Smooth muscle cell (in vitro differentiated cells): ENCODE data around the gene MAML3. TPM values are rescaled to one million over a fixed set of nuclear protein-coding genes. Genes with fewer than 3 reads are reported as not detected.
A peak's percentile ranks its signal among the peaks of the same experiment; 100 is the strongest.

Experiments
- DNase-seq: peaks from one replicate; lab custom pipeline; 2025; ENCODE audit not compliant: unreplicated experiment; lab: John Stamatoyannopoulos, UW
- H2AFZ ChIP-seq: fragments of 200-600 bp; sonication (generic); 2 replicates; pipeline ENCODE4 v1.6.0; 2016; ENCODE audit warnings: antibody characterized with exemption, low read depth, mild to moderate bottlenecking
- H3F3A ChIP-seq: fragments of 200-600 bp; sonication (generic); 2 replicates; pipeline ENCODE4 v1.6.0; 2017; ENCODE audit warnings: antibody characterized with exemption, low read depth
- H3K27ac ChIP-seq: fragments of 200-600 bp; sonication (generic); 2 replicates; pipeline ENCODE4 v1.5.1; 2016; ENCODE audit warnings: low read depth, mild to moderate bottlenecking
- H3K27me3 ChIP-seq: fragments of 200-600 bp; sonication (generic); 2 replicates; pipeline ENCODE4 v1.6.1; 2016; ENCODE audit warnings: low read depth, mild to moderate bottlenecking
- H3K36me3 ChIP-seq: fragments of 200-600 bp; sonication (generic); 2 replicates; pipeline ENCODE4 v1.5.1; 2016; ENCODE audit warnings: low read depth
- H3K4me1 ChIP-seq: fragments of 200-600 bp; sonication (generic); 2 replicates; pipeline ENCODE4 v1.5.1; 2016; ENCODE audit warnings: low read depth
- H3K4me2 ChIP-seq: fragments of 200-600 bp; sonication (generic); 2 replicates; pipeline ENCODE4 v1.6.0; 2016; ENCODE audit warnings: mild to moderate bottlenecking
- H3K4me3 ChIP-seq: fragments of 200-600 bp; sonication (generic); 2 replicates; pipeline ENCODE4 v1.5.1; 2016; ENCODE audit warnings: mild to moderate bottlenecking
- H3K79me2 ChIP-seq: fragments of 200-600 bp; sonication (generic); 2 replicates; pipeline ENCODE4 v1.6.0; 2016; ENCODE audit warnings: low read depth, mild to moderate bottlenecking
- H3K9ac ChIP-seq: fragments of 200-600 bp; sonication (generic); 2 replicates; pipeline ENCODE4 v1.6.0; 2016; ENCODE audit warnings: low read depth
- H3K9me3 ChIP-seq: fragments of 200-600 bp; sonication (generic); replicated peaks from 2 replicates; pipeline ENCODE4 v1.5.1; 2016; ENCODE audit warnings: low read depth
- H4K20me1 ChIP-seq: fragments of 200-600 bp; sonication (generic); 2 replicates; pipeline ENCODE4 v1.6.0; 2016; ENCODE audit warnings: low read depth
- CTCF ChIP-seq: fragments of 200-600 bp; sonication (generic); IDR thresholded peaks from 2 replicates; pipeline ENCODE4 v1.5.1; 2017; ENCODE audit warnings: borderline replicate concordance, mild to moderate bottlenecking, antibody characterized with exemption; ENCODE audit not compliant: insufficient read depth, poor library complexity, severe bottlenecking
- WGBS: methylation state at CpG from one replicate; pipeline ENCODE4 v1.1.7; 2016; ENCODE audit warnings: low lambda C conversion rate; 5-methylcytosine and 5-hydroxymethylcytosine counted together
- polyA plus RNA-seq: library from polyadenylated mRNA; unstranded; fragments of >200 nt; fragmentation: Nextera tagmentation; extraction: Ambion mirVana; gene quantifications from 2 replicates; pipeline ENCODE4 v1.2.1, GENCODE V29; 2016
- total RNA-seq: library from RNA; depleted of rRNA; stranded (reverse); fragments of >200 nt; gene quantifications from 2 replicates; pipeline ENCODE4 v1.2.3, GENCODE V29; 2014

MAML3 gene
- total and polyA plus RNA-seq, 2 experiments from 2014 or later: 4.9 to 12.6 TPM

- no peaks in the 10 kb centered on the region for H3K27me3 ChIP-seq
- no peaks in the 10 kb centered on the region for H3K9me3 ChIP-seq
- peak overlapping the region; percentile 94 for H3K4me2 ChIP-seq
- no peak for DNase-seq
- H2AFZ ChIP-seq: peak overlapping the region; percentile 57
- H3K79me2 ChIP-seq: peaks cover 45% of the 10 kb centered on the region
- no peak for TF ChIP-seq CTCF
- WGBS: under 1% methylated on average over 13 of the region's 13 CpGs
- H3K4me3 ChIP-seq: peak overlapping the region; percentile 91
- H3K36me3 ChIP-seq: no peaks in the 10 kb centered on the region
- peak overlapping the region; percentile 94 for H3K27ac ChIP-seq
- H4K20me1 ChIP-seq: no peaks in the 10 kb centered on the region
- peaks cover 26% of the 10 kb centered on the region for H3K4me1 ChIP-seq
- H3F3A ChIP-seq: peaks cover 27% of the 10 kb centered on the region
- H3K9ac ChIP-seq: peak overlapping the region; percentile 92
Measured at GRCh38 chr4:140150636-140150885, 3.4 kb downstream of the MAML3 start.

- Histone ChIP-seq H3K9me3 (no peaks in the 10 kb centered on the region), H3K27me3 (no peaks in the 10 kb centered on the region), H3K9ac (peak overlapping the region; percentile 92), H3K4me1 (peaks cover 29% of the 10 kb centered on the region), H4K20me1 (no peaks in the 10 kb centered on the region), H3K4me3 (peak overlapping the region; percentile 91), H3K4me2 (peak overlapping the region; percentile 94), H2AFZ (peak overlapping the region; percentile 57), H3K79me2 (peaks cover 50% of the 10 kb centered on the region), H3K36me3 (no peaks in the 10 kb centered on the region), H3K27ac (peak overlapping the region; percentile 94), H3F3A (peaks cover 27% of the 10 kb centered on the region)
- DNase-seq: peak; percentile 45
- 2% methylated on average over 20 of the region's 20 CpGs for WGBS
- no peak for TF ChIP-seq CTCF
Measured at GRCh38 chr4:140149846-140150635, 3.9 kb downstream of the MAML3 start.

GRCh38 chr4:140144050-140144449 lies 9.9 kb downstream of the MAML3 start:
- WGBS: 89% methylated on average over 5 of the region's 5 CpGs
- H3K27ac ChIP-seq: no peak overlapping the region
- H3K79me2 ChIP-seq: peaks cover 100% of the 10 kb centered on the region
- H3K4me1 ChIP-seq: peaks cover 20% of the 10 kb centered on the region
- no peaks in the 10 kb centered on the region for H3K36me3 ChIP-seq
- no peaks in the 10 kb centered on the region for H3F3A ChIP-seq
- no peaks in the 10 kb centered on the region for H3K9me3 ChIP-seq
- H3K4me3 ChIP-seq: no peak overlapping the region
- H3K27me3 ChIP-seq: no peaks in the 10 kb centered on the region
- no peaks in the 10 kb centered on the region for H4K20me1 ChIP-seq
- no peak overlapping the region for H2AFZ ChIP-seq
- no peak for TF ChIP-seq CTCF
- no peak for DNase-seq
- H3K4me2 ChIP-seq: no peak overlapping the region
- H3K9ac ChIP-seq: no peak overlapping the region

GRCh38 chr4:140141210-140141835 lies 12.7 kb downstream of the MAML3 start:
- Histone ChIP-seq H3K9me3 (no peaks in the 10 kb centered on the region), H2AFZ (no peak overlapping the region), H3K4me1 (peaks cover 31% of the 10 kb centered on the region), H3K4me2 (peak overlapping the region; percentile 6), H3F3A (peaks cover 11% of the 10 kb centered on the region), H3K79me2 (peaks cover 95% of the 10 kb centered on the region), H3K36me3 (no peaks in the 10 kb centered on the region), H3K9ac (no peak overlapping the region), H3K27me3 (no peaks in the 10 kb centered on the region), H3K27ac (peak overlapping the region; percentile 57), H3K4me3 (no peak overlapping the region), H4K20me1 (no peaks in the 10 kb centered on the region)
- no peak for TF ChIP-seq CTCF
- DNase-seq: no peak
- WGBS: 67% methylated on average over 4 of the region's 4 CpGs
